Stimulated activated CD8-positive, alpha-beta memory T cell treated with anti-CD3 and anti-CD28 coated beads, Interleukin-4, amount 100 ng/mL, for 4 hours (primary cell): ENCODE results near the gene FRY.

ENCODE experiments used
- DNase-seq, 2 donors: peaks; one replicate each; pipeline ENCODE4 v3.0.0-alpha.2; 2020; ENCODE audit warnings: low read depth in 2 of 2, low spot score in 1 of 2

FRY gene

DNA sequence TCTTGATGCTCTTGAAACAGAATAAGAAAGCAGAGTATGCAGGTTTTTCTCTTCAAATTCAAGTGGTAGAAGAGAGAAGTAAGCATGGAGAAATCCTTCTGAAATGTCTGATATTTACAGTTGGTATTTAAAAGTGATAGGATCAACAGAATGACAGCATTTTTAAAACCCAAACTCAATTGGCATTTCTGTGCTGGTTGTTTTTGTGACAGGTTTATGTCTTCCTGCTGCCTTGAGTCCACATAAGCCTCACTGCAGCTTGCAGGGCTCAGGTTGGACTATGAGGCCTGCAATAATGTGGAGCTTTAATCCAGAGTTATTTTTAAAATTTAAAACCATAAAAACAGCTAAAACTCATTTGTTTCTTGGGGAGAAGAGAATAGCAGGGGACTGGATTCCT, 178.5 kb downstream of the FRY start:
- DNase-seq: no peak

GRCh38 chr13:32211813-32212212, 180.2 kb downstream of the FRY start:
- no peak for DNase-seq

- no peak for DNase-seq
Measured at GRCh38 chr13:32212421-32212820, 180.8 kb downstream of the FRY start.

DNA sequence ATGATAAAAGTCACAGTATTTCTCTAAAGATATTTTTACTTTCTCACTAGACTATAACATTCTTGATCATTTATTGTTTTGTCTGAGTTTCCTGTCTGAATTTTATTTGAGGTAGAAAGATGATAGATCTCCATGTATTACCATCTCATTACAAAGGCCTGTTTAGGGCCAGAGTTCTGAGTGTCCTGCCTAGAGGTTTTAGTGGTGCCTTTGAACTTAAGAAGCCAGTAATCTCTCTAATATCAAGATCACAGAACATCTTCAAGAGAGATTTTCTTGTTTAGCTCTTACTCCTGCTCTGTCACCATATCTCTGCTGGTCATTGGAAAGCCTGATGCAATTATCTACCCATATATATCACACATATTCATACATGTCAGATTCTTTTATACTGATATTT, 182.1 kb downstream of the FRY start:
- DNase-seq: no peak

DNA sequence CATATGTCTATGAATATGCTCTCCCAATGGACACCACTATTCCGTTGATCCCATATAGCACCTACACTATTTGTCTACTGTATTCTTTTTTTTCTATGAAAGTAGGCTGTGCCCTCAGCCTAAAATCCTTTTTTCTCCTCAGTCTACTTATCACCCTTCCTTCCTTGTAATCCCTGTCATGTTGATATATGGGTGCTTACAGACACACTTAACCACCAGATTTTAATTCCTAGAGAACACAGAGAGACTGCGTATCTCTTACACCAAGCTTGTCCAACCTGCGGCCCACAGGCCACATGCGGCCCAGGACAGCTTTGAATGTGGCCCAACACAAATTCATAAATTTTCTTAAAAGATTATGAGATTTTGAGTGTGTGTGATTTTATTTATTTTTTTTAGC, 182.5 kb downstream of the FRY start:
- no peak for DNase-seq

DNA sequence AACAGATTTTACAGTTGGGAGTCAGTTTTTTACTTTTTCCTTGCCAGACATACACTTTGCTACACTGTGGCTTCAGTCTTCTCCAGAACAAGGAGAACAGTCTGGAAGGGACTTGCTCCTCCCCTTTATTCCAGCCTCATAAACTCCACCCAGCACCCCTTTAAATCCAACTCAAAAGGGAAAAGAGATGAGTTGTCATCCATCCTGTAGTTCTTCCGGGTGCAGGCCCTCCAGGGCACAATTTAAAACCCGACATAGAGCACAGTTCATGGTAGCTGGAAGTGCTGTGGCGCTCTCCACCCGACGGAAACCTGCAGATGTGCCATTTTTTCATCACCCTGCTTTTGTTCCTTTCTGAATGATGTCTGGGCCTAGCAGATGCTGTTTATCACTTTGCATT, 184.7 kb downstream of the FRY start:
- DNase-seq: no peak

- no peak for DNase-seq
Measured at GRCh38 chr13:32222046-32222676, 190.6 kb downstream of the FRY start.

DNA sequence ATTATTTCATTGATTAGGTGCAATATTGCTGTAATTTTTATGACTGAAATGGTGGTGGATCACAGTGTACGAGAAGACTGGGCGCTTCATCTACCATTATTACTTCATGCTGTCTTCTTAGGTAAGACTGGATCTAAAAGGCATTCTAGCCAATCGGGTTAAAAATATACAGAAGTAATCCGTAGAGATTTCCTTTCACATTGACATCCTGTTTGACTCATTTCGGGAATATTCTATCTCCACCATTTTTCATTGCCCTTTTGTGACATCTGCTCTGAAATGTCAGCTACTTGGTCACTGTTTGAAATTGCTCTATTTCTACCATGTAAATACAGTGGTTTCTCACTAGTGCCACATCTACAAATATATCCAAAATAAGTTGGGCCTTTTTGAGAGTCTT, 193.3 kb downstream of the FRY start:
- no peak for DNase-seq

- no peak for DNase-seq
Measured at GRCh38 chr13:32225481-32225931, 193.9 kb downstream of the FRY start.

DNA sequence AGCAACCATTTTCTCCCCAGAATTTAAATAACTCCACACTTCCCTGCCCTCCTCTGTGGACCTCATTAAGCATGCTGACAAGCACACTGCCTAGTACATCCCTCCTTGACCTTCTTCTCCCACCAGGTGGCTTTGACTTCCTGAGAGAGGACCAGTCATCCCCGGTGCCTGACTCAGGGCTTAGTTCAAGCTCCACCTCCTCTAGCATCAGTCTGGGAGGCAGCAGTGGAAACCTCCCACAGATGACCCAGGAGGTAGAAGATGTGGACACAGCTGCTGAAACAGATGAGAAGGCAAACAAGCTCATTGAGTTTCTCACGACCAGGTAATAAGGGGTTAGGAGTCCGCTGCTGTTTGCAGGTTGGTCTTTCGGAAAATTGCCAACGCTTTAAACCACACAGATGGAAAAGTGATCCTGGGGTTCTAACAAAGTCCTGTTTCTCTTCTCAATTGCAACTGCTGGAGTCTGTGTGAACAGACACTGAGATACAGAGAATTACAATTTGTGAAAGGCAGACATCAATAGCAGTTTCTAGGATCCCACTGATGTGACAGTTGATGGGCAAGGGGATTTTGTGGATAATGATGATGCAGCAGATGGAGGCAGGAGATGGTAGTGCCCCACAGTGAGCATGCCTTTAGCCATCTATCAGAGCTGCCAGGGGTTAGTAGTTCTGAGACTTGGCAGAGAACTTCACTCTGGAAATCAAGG, 196.9 kb downstream of the FRY start:
- DNase-seq: no peak

- no peak for DNase-seq
Measured at GRCh38 chr13:32229443-32229842, 197.9 kb downstream of the FRY start.

DNA sequence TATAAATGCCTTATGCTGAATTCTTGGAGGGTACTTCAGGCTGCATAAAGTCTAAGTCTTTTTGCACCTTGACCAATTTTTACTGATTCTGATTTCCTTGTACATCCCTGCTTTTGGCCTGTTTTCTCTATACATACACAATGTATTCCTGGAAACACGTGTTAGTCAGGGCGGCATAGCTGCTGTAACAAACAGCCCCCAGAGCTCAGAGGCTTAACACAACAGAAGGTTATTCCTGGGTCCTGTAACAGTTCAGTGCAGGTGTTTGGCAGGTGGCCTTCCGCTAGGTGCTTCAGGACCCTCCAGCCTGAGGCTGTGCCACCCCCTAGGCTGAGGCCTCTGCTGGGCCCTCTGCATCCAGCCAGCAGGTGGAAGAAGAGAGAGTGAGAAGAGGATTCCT, 200.7 kb downstream of the FRY start:
- no peak for DNase-seq

- DNase-seq: no peak
Measured at GRCh38 chr13:32233062-32233461, 201.5 kb downstream of the FRY start.

DNA sequence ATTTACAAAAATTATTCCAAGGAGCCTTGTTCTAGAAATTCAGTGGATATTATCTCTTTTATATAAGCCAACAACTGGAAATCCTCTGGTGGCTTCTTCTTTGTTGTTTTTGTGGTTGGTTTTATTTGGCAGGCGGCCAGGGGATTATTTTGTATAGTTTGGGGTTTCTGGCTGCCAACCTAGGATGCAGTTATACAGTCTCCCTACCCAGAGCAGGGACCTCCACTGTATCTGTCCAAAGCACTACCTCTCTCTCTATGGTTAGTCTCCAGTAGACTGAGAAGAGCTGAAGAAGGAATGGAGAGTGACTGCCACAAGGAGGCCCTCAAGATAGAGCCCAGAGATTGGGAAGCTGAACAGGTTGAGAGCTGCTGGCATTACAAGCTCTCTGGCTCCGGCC, 203.3 kb downstream of the FRY start:
- DNase-seq: no peak

DNA sequence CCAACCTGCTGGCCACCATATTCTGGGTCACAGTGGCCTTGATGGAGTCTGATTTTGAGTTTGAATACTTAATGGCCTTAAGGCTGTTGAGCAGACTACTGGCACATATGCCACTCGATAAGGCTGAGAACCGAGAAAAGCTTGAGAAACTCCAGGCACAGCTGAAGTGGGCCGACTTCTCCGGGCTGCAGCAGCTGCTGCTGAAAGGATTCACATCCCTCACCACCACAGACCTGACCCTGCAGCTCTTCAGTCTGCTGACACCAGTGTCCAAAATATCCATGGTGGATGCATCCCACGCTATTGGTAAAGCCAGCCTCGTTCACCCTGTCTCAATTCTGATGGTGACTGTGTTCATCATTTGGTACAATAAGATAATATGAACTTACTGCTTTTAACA, 206.1 kb downstream of the FRY start:
- no peak for DNase-seq

- no peak for DNase-seq
Measured at GRCh38 chr13:32243695-32244094, 212.1 kb downstream of the FRY start.

GRCh38 chr13:32245555-32245954, 214.0 kb downstream of the FRY start:
- DNase-seq: no peak

- DNase-seq: no peak
Measured at GRCh38 chr13:32246468-32246867, 214.9 kb downstream of the FRY start.

DNA sequence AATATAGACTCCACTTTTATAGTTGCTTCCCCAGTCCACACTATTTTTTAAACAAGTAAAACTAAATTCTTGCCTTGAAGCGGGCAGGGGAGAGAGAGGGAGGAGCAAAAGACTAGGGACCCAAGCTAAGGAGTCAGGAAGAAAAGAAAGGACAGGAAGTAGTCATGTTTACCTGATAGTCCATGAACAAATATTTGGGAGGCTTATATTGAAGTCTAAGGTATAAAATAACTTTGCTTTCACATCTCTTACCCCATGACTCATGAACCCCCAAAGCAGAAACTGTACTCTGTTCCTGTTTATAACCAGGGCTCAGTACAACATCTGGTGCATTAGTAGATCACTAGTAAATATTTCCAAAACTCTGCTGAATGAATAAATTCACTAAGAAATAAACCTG, 216.3 kb downstream of the FRY start:
- DNase-seq: no peak

- no peak for DNase-seq
Measured at GRCh38 chr13:32248801-32249200, 217.2 kb downstream of the FRY start.

GRCh38 chr13:32252812-32253438, 221.4 kb downstream of the FRY start:
- DNase-seq: no peak

- no peak for DNase-seq
Measured at GRCh38 chr13:32253911-32254399, 222.4 kb downstream of the FRY start.
